ENCODE results near the gene CCL20.

DNA sequence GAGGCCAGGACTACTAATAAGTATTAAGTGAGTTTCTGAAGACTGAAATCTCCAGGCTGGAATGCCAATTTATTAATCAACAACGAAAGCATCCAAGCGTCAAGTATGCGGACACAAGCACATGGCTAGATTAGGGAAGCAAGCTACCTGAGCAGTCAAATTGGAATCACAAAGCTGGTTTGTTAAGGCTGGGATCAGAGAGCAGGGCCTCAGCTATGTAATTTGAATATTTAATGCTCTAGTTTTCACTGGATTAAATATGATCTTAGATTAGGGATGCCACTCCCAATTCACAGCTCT is 5.7 kb downstream of the CCL20 start:
- TF ChIP-seq EP300 (IDR thresholded peaks at IDR 0.05), result no peak
- no peak for TF ChIP-seq POLR2A (IDR thresholded peaks at IDR 0.05)
- TF ChIP-seq, protein P1, sequence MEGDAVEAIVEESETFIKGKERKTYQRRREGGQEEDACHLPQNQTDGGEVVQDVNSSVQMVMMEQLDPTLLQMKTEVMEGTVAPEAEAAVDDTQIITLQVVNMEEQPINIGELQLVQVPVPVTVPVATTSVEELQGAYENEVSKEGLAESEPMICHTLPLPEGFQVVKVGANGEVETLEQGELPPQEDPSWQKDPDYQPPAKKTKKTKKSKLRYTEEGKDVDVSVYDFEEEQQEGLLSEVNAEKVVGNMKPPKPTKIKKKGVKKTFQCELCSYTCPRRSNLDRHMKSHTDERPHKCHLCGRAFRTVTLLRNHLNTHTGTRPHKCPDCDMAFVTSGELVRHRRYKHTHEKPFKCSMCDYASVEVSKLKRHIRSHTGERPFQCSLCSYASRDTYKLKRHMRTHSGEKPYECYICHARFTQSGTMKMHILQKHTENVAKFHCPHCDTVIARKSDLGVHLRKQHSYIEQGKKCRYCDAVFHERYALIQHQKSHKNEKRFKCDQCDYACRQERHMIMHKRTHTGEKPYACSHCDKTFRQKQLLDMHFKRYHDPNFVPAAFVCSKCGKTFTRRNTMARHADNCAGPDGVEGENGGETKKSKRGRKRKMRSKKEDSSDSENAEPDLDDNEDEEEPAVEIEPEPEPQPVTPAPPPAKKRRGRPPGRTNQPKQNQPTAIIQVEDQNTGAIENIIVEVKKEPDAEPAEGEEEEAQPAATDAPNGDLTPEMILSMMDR (IDR thresholded peaks at IDR 0.05), result no peak
- TF ChIP-seq POLR2AphosphoS5 (IDR thresholded peaks at IDR 0.05), result no peak
